Testis (tissue), 3 donors: ENCODE results near the gene ENTHD1. TPM values are rescaled to one million over a fixed set of nuclear protein-coding genes. Genes with fewer than 3 reads are reported as not detected.

ENCODE experiments used
- DNase-seq: peaks from one replicate; pipeline ENCODE4 v3.0.0-alpha.2; 2019
- H3K27ac ChIP-seq, 2 donors: fragments of 200-600 bp; sonication (generic); one replicate each; pipeline ENCODE4 v1.5.1; 2019
- H3K27me3 ChIP-seq: fragments of 200-600 bp; sonication (generic); one replicate; pipeline ENCODE4 v1.5.1; 2019
- H3K36me3 ChIP-seq: fragments of 200-600 bp; sonication (generic); one replicate; pipeline ENCODE4 v1.5.1; 2017; ENCODE audit warnings: low read depth; ENCODE audit errors: missing control alignments
- H3K4me1 ChIP-seq: fragments of 200-600 bp; sonication (generic); one replicate; pipeline ENCODE4 v1.5.1; 2019
- H3K4me3 ChIP-seq, 2 donors: fragments of 200-600 bp; sonication (generic); one replicate each; pipeline ENCODE4 v1.5.1; 2017 to 2019
- H3K9me3 ChIP-seq: fragments of 200-600 bp; sonication (generic); one replicate; pipeline ENCODE4 v1.5.1; 2017
- CTCF ChIP-seq, 3 experiments: fragments of 450-650 bp in 2 of 3; fragments of 200-600 bp in 1 of 3; sonication (generic) in 1 of 3; IDR thresholded peaks; one replicate each; pipeline ENCODE4 v1.5.1; 2016 to 2019; ENCODE audit warnings: antibody characterized with exemption in 3 of 3, mild to moderate bottlenecking in 2 of 3, moderate library complexity in 1 of 3
- POLR2A ChIP-seq: fragments of 450-650 bp; IDR thresholded peaks from one replicate; pipeline ENCODE4 v1.6.1; 2017; ENCODE audit warnings: antibody characterized with exemption, mild to moderate bottlenecking, moderate library complexity
- WGBS, 2 donors: methylation state at CpG; one replicate each; pipeline ENCODE4 v1.1.5; 2018; 5-methylcytosine and 5-hydroxymethylcytosine counted together
- intact Hi-C: fragments of 100-400 bp; cut with DNase I; formaldehyde crosslinking; loops from one replicate; pipeline ENCODE4 v1.15.1; 2023; ENCODE audit warnings: low total_unique reads
- polyA plus RNA-seq: library from polyadenylated mRNA; stranded (reverse); fragments of 350-450 nt; fragmentation: Illumina TruSeq; extraction: RNeasy Lipid Tissue Mini Kit (QIAGEN cat#74804); gene quantifications from one replicate; pipeline ENCODE4 v1.2.3, GENCODE V29; 2014; ENCODE audit warnings: low read depth, low replicate concordance; ENCODE audit not compliant: insufficient read depth
- total RNA-seq, 2 donors: library from RNA; depleted of rRNA; stranded (reverse); fragments of >200 nt; gene quantifications; one replicate each; pipeline ENCODE4 v1.2.3, GENCODE V29; 2016

The ENTHD1 gene
- total and polyA plus RNA-seq, 3 donors from 2014 or later: 10.9 to 21.1 (median 12.0) TPM

DNA sequence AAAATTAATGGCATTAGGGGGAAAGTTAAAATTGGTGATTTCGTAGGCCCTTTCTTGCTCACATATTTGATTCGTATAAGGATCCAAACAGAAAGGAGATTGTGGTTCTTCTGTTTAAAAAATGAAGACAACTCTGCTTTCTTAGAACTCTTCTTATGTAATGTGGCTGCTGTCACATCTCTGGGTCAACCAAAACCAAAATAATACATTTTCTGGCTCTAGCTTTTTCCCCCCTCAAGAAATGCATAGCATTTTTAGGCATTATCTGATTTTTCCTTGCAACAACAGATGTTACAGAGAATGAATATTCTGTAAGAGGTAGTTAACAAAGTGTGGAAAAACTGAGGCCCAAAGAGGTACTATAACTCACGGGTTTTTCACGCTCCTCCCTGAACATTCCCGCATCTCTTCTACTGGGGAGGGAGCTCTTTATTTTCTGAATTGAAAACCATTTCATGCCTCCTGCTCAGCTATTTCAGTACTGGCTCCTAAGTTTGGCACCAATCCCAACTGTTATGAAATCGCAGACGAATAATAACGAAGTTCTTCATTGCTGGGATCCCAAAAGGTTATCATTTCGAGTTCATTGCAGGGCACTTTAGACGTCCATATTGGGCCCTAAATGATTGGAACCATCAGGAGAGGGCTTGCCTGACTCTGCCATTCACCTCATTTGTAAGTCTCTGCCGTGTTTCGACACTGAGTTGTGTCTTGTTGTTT is 24.4 kb upstream of the ENTHD1 start:
- TF ChIP-seq POLR2A (no peak), CTCF (IDR thresholded peaks at IDR 0.05) (no peak)
- Histone ChIP-seq H3K9me3 (no peaks in the 10 kb centered on the region), H3K27me3 (no peaks in the 10 kb centered on the region), H3K36me3 (no peaks in the 10 kb centered on the region), H3K27ac (no peak overlapping the region), H3K4me3 (no peak overlapping the region), H3K4me1 (no peaks in the 10 kb centered on the region)
- WGBS, 2 donors: 63 to 70% methylated on average over 12 of the region's 12 CpGs
- no peak for DNase-seq
- intact Hi-C loops: no loop called here

GRCh38 chr22:39917197-39917643 is 23.7 kb upstream of the ENTHD1 start:
- TF ChIP-seq CTCF (IDR thresholded peaks at IDR 0.05): no peak
- TF ChIP-seq POLR2A: no peak
- Histone ChIP-seq H3K4me1 (no peaks in the 10 kb centered on the region), H3K27ac (no peak overlapping the region), H3K27me3 (no peaks in the 10 kb centered on the region), H3K9me3 (no peaks in the 10 kb centered on the region), H3K4me3 (no peak overlapping the region), H3K36me3 (no peaks in the 10 kb centered on the region)
- no peak for DNase-seq
- intact Hi-C loops: no loop called here
- 66 to 67% methylated on average over 5 of the region's 5 CpGs for WGBS, 2 donors

DNA sequence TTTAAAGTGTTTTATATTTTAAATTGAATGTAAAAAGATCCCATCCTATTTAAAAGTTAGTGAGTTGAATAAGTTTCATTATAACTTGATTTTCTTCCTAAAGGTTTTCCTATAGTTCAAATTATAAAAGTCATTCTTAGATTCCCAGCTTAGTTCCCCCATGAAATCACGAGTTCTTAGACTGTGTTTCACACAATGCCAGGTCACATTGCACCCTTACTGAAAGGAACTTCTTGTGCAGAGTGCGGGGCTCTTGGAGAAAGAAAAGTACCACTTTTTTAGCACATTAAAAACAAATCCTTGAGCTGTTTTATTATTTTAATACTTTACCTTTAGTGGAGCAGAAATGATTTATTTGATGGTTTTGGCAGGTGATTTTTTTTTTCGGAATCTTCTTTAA is 22.9 kb upstream of the ENTHD1 start:
- DNase-seq: no peak
- H3K9me3 ChIP-seq: no peaks in the 10 kb centered on the region
- H3K36me3 ChIP-seq: no peaks in the 10 kb centered on the region
- WGBS, 2 donors: 75 to 76% methylated on average over 3 of the region's 3 CpGs
- H3K4me1 ChIP-seq: no peaks in the 10 kb centered on the region
- intact Hi-C loops: no loop called here
- no peak overlapping the region for H3K27ac ChIP-seq
- no peaks in the 10 kb centered on the region for H3K27me3 ChIP-seq
- TF ChIP-seq CTCF (IDR thresholded peaks at IDR 0.05) (no peak), POLR2A (no peak)
- H3K4me3 ChIP-seq: no peak overlapping the region

DNA sequence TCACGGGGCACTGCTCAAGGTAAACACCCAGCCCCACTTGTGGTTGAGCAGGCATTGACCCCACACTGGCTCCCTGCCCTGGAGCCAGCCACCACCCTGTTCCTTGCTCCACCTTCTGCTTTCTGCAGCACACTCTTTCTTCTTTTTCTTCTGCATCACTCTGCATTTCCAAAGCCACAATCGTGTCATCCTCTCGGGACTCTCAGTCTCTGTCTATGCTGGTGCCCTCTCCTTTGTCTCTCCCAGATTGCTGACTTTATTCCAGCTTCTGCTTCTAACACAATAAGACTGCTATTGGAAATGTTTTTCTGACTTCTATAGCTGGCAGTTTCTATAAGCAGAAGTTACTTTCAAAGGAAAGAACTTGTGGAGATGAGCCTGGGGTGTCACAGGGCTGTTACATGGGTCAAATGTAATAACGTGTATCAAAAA is 21.8 kb upstream of the ENTHD1 start:
- H3K27ac ChIP-seq: no peak overlapping the region
- H3K36me3 ChIP-seq: no peaks in the 10 kb centered on the region
- no peaks in the 10 kb centered on the region for H3K4me1 ChIP-seq
- TF ChIP-seq CTCF (IDR thresholded peaks at IDR 0.05) (no peak), POLR2A (no peak)
- WGBS, 2 donors: 71 to 73% methylated on average over 4 of the region's 4 CpGs
- no peak overlapping the region for H3K4me3 ChIP-seq
- no peaks in the 10 kb centered on the region for H3K27me3 ChIP-seq
- DNase-seq: no peak
- no peaks in the 10 kb centered on the region for H3K9me3 ChIP-seq
- intact Hi-C loops: no loop called here

DNA sequence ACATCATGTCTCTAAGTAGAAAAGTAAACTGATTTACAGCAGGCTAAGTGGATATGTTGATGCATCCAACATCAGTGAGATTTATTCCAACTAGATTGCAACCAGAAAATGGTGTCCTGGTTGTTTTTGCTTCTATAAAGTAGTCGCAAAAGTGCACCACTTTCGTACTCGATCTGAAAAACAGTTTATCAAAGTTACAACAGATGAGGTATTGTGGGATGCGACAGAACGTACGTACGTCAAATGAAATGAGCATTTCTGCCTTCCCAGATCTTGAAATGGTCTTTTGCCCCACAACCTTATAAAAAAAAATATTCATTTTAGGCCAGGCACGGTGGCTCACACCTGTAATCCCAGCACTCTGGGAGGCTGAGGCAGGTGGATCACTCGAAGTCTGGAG is 21.0 kb upstream of the ENTHD1 start:
- H3K4me1 ChIP-seq: no peaks in the 10 kb centered on the region
- intact Hi-C loops: no loop called here
- DNase-seq: no peak
- no peak overlapping the region for H3K4me3 ChIP-seq
- H3K27me3 ChIP-seq: no peaks in the 10 kb centered on the region
- H3K27ac ChIP-seq: no peak overlapping the region
- no peaks in the 10 kb centered on the region for H3K9me3 ChIP-seq
- WGBS, 2 donors: 92 to 94% methylated on average over 9 of the region's 9 CpGs
- no peaks in the 10 kb centered on the region for H3K36me3 ChIP-seq
- TF ChIP-seq CTCF (IDR thresholded peaks at IDR 0.05) (no peak), POLR2A (no peak)
